B cell (primary cell): ENCODE results near the gene TMEFF1. TPM values are rescaled to one million over a fixed set of nuclear protein-coding genes. Genes with fewer than 3 reads are reported as not detected.

ENCODE experiments used
- ATAC-seq: fragments of 200-7000 bp; cut with Tn5 transposase; one replicate; pipeline ENCODE4 v1.10.0; 2021; ENCODE audit warnings: low read depth, mild to moderate bottlenecking, moderate number of reproducible peaks, moderate library complexity
- CTCF ChIA-PET: fragments of 350-600 bp; sonication (Branson Sonifier 250); formaldehyde crosslinking; loops from one replicate; lab custom pipeline; 2021; ENCODE audit warnings: antibody characterized with exemption, inconsistent platforms; lab: Charles Lee
- POLR2A ChIA-PET: fragments of 350-600 bp; sonication (Branson Sonifier 250); formaldehyde crosslinking; loops from one replicate; lab custom pipeline; 2021; ENCODE audit warnings: antibody characterized with exemption; lab: Charles Lee
- DNase-seq: peaks from one replicate; pipeline ENCODE4 v3.0.0; 2013
- H2AFZ ChIP-seq: 2 replicates; pipeline ENCODE4 v1.6.1; 2012; ENCODE audit warnings: mild to moderate bottlenecking, low read depth, low read length; ENCODE audit not compliant: insufficient read depth, poor library complexity, severe bottlenecking
- H3K27ac ChIP-seq, 2 donors: 1 replicate in 1 of 2; 2 replicates in 1 of 2; pipeline ENCODE4 v1.5.1; 2012 to 2013; ENCODE audit warnings: low read length in 2 of 2, mild to moderate bottlenecking in 2 of 2, moderate library complexity in 1 of 2
- H3K27me3 ChIP-seq, 4 experiments: fragments of 200-600 bp in 1 of 4; sonication (generic) in 1 of 4; replicated peaks in 1 of 4; 1 replicate in 2 of 4; 2 replicates in 2 of 4; pipeline versions ENCODE4 v1.6.1 to v1.7.0; 2013 to 2016; ENCODE audit warnings: low read length in 3 of 4, mild to moderate bottlenecking in 2 of 4, mixed read lengths in 1 of 4, moderate library complexity in 1 of 4; ENCODE audit not compliant: insufficient read depth in 4 of 4, control insufficient read depth in 3 of 4; ENCODE audit errors: control extremely low read depth in 1 of 4
- H3K36me3 ChIP-seq, 2 experiments: replicated peaks in 1 of 2; 1 replicate in 1 of 2; 2 replicates in 1 of 2; pipeline versions ENCODE4 v1.6.1 to v1.7.1; 2013; ENCODE audit warnings: low read length in 1 of 2; ENCODE audit not compliant: insufficient read depth in 2 of 2, control insufficient read depth in 1 of 2; ENCODE audit errors: control extremely low read depth in 1 of 2, extremely low read depth in 1 of 2
- H3K4me1 ChIP-seq, 2 donors: fragments of 200-600 bp in 1 of 2; sonication (generic) in 1 of 2; 1 replicate in 1 of 2; 2 replicates in 1 of 2; pipeline versions ENCODE4 v1.5.1 to v1.6.1; 2013 to 2017; ENCODE audit warnings: low read length in 2 of 2; ENCODE audit not compliant: control insufficient read depth in 2 of 2, insufficient read depth in 2 of 2
- H3K4me2 ChIP-seq: replicated peaks from 2 replicates; pipeline ENCODE3; 2012; ENCODE audit warnings: mild to moderate bottlenecking, low read depth, low read length; ENCODE audit not compliant: poor library complexity, severe bottlenecking
- H3K4me3 ChIP-seq, 5 experiments: fragments of 200-600 bp in 1 of 5; sonication (generic) in 1 of 5; 1 replicate in 3 of 5; 2 replicates in 2 of 5; pipeline versions ENCODE4 v1.5.1 to v1.7.0; 2011 to 2016; ENCODE audit warnings: low read length in 4 of 5, mild to moderate bottlenecking in 4 of 5, low read depth in 2 of 5, control low read depth in 1 of 5, moderate library complexity in 1 of 5; ENCODE audit not compliant: insufficient read depth in 1 of 5; ENCODE audit errors: control extremely low read depth in 1 of 5, extremely low read depth in 1 of 5
- H3K79me2 ChIP-seq: fragments of 200-600 bp; sonication (generic); one replicate; pipeline ENCODE4 v1.6.0; 2016; ENCODE audit warnings: low read length; ENCODE audit not compliant: control insufficient read depth, insufficient read depth
- H3K9ac ChIP-seq: fragments of 200-600 bp; sonication (generic); 2 replicates; pipeline ENCODE4 v1.6.1; 2017; ENCODE audit warnings: mild to moderate bottlenecking, low read length, moderate library complexity
- H3K9me3 ChIP-seq, 3 donors: one replicate each; pipeline versions ENCODE4 v1.6.1 to v1.7.1; 2013; ENCODE audit warnings: low read length in 2 of 3; ENCODE audit not compliant: control insufficient read depth in 2 of 3, insufficient read depth in 1 of 3; ENCODE audit errors: control extremely low read depth in 1 of 3
- H4K20me1 ChIP-seq: 2 replicates; pipeline ENCODE4 v1.6.0; 2012; ENCODE audit warnings: mild to moderate bottlenecking, low read length; ENCODE audit not compliant: insufficient read depth, control insufficient read depth, poor library complexity, severe bottlenecking
- H3K27ac Mint-ChIP-seq: one replicate; pipeline ENCODE4 v1.8.0; 2021; ENCODE audit warnings: mixed read lengths
- H3K27me3 Mint-ChIP-seq: one replicate; pipeline ENCODE4 v1.8.0; 2021; ENCODE audit warnings: mixed read lengths
- H3K4me1 Mint-ChIP-seq: one replicate; pipeline ENCODE4 v1.8.0; 2021; ENCODE audit warnings: mixed read lengths
- H3K4me3 Mint-ChIP-seq: one replicate; pipeline ENCODE4 v1.8.0; 2021; ENCODE audit warnings: mixed read lengths
- H3K9me3 Mint-ChIP-seq: one replicate; pipeline ENCODE4 v1.8.0; 2022; ENCODE audit warnings: mixed read lengths; ENCODE audit not compliant: insufficient read depth
- CTCF ChIP-seq: fragments of 200-600 bp; IDR thresholded peaks from one replicate; pipeline ENCODE4 v1.8.0; 2022; ENCODE audit warnings: antibody characterized with exemption, mild to moderate bottlenecking
- EZH2 ChIP-seq: IDR thresholded peaks from 2 replicates; pipeline ENCODE4 v1.6.1; 2012; ENCODE audit warnings: borderline replicate concordance, low read depth, mild to moderate bottlenecking, moderate library complexity, low read length; ENCODE audit not compliant: insufficient read depth, poor library complexity, severe bottlenecking
- WGBS: methylation state at CpG from one replicate; pipeline ENCODE4 v1.1.5; 2013; ENCODE audit warnings: missing lambda C conversion rate; ENCODE audit not compliant: insufficient coverage; 5-methylcytosine and 5-hydroxymethylcytosine counted together
- intact Hi-C: fragments of 100-400 bp; cut with micrococcal nuclease; formaldehyde crosslinking; loops from one replicate; pipeline ENCODE4 v1.10.0; 2022
- polyA plus RNA-seq: library from polyadenylated mRNA; depleted of rRNA; stranded (reverse); fragments of >200 nt; gene quantifications from 2 replicates; pipeline ENCODE4 v1.2.3, GENCODE V29; 2012
- total RNA-seq, 2 donors: library from RNA; stranded (reverse); fragments of 120-200 nt in 1 of 2; gene quantifications; 1 replicate in 1 of 2; 2 replicates in 1 of 2; pipeline versions ENCODE4 v1.2.3 to v1.2.4, GENCODE V29; 2013 to 2022

TMEFF1 gene
- total and polyA plus RNA-seq, 2 donors (not counting 1 experiment from before 2014, with no cell fraction given) = not detected

GRCh38 chr9:100619665-100620064, 146.7 kb downstream of the TMEFF1 start:
- peaks cover 9% of the 10 kb centered on the region for H3K27me3 Mint-ChIP-seq
- no peak overlapping the region for H2AFZ ChIP-seq
- no peak overlapping the region for H3K4me2 ChIP-seq
- no peaks in the 10 kb centered on the region for H3K4me1 ChIP-seq
- no peak overlapping the region for H3K27ac Mint-ChIP-seq
- no peak overlapping the region for H3K27ac ChIP-seq
- no peaks in the 10 kb centered on the region for H3K4me1 Mint-ChIP-seq
- intact Hi-C loops = no loop called here
- ChIA-PET POLR2A (no interaction called here), CTCF (no interaction called here)
- no peak overlapping the region for H3K4me3 Mint-ChIP-seq
- H3K79me2 ChIP-seq = no peaks in the 10 kb centered on the region
- no peak for DNase-seq
- no peaks in the 10 kb centered on the region for H4K20me1 ChIP-seq
- no peak for ATAC-seq
- peaks cover 7% of the 10 kb centered on the region for H3K9me3 Mint-ChIP-seq
- peaks cover 0 to 8% (median 4%) of the 10 kb centered on the region in 3 donors for H3K9me3 ChIP-seq
- WGBS = 74% methylated on average over 5 of the region's 5 CpGs
- no peak for TF ChIP-seq EZH2
- no peak for TF ChIP-seq CTCF
- no peak overlapping the region for H3K4me3 ChIP-seq
- H3K27me3 ChIP-seq = no peaks in the 10 kb centered on the region
- H3K36me3 ChIP-seq = no peaks in the 10 kb centered on the region
- H3K9ac ChIP-seq = no peak overlapping the region

GRCh38 chr9:100623969-100624368, 151.0 kb downstream of the TMEFF1 start:
- ChIA-PET POLR2A (no interaction called here), CTCF (no interaction called here)
- H3K27ac ChIP-seq = no peak overlapping the region
- Mint-ChIP-seq H3K4me1 (no peaks in the 10 kb centered on the region), H3K27ac (no peak overlapping the region), H3K4me3 (no peak overlapping the region), H3K27me3 (peaks cover 10% of the 10 kb centered on the region), H3K9me3 (peaks cover 5% of the 10 kb centered on the region)
- H3K9me3 ChIP-seq = peaks cover 0 to 11% (median 0%) of the 10 kb centered on the region in 3 donors
- no peaks in the 10 kb centered on the region for H3K27me3 ChIP-seq
- TF ChIP-seq EZH2 (no peak), CTCF (no peak)
- intact Hi-C loops = no loop called here
- H3K4me2 ChIP-seq = no peak overlapping the region
- ATAC-seq = no peak
- no peak overlapping the region for H3K9ac ChIP-seq
- H3K79me2 ChIP-seq = no peaks in the 10 kb centered on the region
- no peaks in the 10 kb centered on the region for H3K4me1 ChIP-seq
- no peaks in the 10 kb centered on the region for H4K20me1 ChIP-seq
- no peak overlapping the region for H2AFZ ChIP-seq
- H3K4me3 ChIP-seq = no peak overlapping the region
- WGBS = no CpG with 5 or more reads among the region's 1 CpG
- no peaks in the 10 kb centered on the region for H3K36me3 ChIP-seq
- no peak for DNase-seq
